NCI-H2196 (cell line): Measurements from ENCODE around the gene FURIN.
"Not testable (repeated sequence)": the region's sequence is repeated elsewhere in the genome, so short reads cannot be mapped to it uniquely, and the experiment has no call there.

Source experiments
- DNase-seq: peaks from one replicate; lab custom pipeline; 2025; ENCODE audit not compliant: unreplicated experiment; lab: John Stamatoyannopoulos, UW

FURIN gene

GRCh38 chr15:90914305-90915080, 46.1 kb downstream of the FURIN start:
- no peak for DNase-seq

GRCh38 chr15:90915216-90915807, 46.9 kb downstream of the FURIN start:
- DNase-seq: no peak

DNA sequence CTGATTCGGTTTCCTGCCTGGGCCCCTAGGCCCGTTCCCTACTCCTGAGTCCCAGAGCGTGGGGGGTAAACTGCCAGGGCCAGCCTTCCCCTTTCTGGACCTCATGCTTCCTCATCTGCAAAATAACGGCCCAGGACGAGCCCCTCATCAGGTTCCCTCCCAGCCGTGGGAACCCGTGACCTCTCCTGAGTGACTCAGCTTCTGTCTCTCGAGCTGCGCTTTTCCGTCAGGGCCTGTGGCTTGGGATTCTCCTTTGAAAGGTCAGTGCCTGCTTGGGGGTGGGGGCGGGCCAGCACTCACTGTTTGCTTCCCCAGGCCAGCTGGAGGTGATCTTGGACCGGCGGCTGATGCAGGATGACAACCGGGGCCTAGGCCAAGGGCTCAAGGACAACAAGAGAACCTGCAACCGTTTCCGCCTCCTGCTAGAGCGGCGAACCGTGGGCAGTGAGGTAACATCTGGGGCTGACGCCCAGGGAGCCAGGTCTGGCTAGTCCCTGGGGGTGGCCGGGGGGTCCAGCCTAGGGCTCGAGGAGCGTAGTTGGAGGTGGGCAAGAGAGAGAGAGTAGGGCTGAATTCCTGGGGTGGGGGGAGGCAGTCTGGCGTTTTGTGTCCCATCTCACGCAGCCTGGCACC, 47.5 kb downstream of the FURIN start:
- DNase-seq: no peak

DNA sequence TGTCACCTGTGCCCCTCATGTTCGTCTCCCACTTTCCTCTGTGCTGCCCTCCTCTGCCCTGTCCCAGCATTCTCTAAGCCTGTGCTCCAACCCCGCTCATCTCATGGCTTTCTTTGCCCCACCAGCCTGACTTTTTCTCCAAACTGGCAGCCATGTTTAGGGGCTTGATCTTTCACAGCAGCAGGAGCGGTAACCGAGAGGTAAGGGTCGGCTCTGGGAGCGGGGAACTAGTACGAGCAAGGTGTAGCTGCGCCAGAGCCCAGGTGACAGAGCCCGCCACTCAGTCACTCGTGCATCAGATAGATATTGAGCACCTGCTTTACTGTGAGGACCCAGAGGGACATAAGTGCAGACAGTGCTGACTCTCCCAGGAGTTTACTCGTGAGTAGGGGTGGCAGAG, 48.1 kb downstream of the FURIN start:
- no peak for DNase-seq

DNA sequence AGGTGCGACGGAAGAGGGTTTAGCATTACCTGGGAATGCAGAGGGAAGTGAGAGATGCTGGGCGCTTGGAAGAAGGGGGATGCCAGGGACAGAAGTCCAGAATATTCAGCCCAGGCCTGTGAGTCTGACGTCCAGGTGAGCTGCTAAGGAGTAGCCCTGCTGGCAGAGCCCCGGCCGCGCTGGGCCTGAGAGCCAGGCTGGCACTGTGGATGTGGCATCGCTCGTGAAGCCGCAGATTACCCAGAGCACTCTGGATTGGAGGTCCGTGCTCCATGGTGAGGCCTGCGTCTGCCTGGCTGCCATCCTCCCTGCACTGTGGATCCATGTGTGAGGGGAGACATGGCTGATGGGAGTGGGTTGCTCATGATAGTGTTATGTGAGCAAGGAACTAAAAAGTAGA, 49.2 kb downstream of the FURIN start:
- DNase-seq: no peak

DNA sequence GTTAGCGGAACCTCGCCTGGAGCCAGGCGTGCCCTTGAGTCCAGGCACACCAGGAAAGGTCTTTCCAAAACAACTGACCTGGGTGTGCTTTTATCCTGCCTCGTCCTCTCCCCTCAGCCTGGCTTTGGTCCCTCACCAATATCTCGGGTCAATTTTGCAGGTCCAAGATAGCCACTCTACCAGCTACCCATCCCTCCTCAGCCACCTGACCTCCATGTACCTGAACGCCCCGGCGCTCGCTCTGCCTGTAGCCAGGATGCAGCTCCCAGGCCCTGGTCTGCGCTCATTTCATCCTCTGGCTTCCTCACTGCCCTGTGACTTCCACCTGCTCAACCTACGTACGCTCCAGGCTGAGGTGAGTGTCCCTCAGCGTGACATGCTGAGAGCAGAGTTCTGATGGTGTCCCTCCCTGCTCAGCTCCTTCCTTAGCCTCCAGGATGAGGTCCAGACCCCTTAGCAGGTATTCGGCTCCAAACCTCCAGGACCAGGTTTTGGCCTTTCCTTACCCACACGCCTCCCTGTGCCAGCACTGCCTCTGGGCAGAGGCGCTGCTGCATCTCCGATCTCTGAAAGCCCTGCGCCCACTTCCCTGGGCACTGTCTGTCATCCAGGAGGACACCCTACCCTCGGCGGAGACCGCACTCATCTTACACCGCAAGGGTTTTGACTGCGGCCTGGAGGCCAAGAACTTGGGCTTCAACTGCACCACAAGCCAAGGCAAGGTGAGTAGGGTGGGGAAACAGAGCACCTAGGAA, 49.8 kb downstream of the FURIN start:
- no peak for DNase-seq

GRCh38 chr15:90918835-90919234, 50.4 kb downstream of the FURIN start:
- DNase-seq: no peak

DNA sequence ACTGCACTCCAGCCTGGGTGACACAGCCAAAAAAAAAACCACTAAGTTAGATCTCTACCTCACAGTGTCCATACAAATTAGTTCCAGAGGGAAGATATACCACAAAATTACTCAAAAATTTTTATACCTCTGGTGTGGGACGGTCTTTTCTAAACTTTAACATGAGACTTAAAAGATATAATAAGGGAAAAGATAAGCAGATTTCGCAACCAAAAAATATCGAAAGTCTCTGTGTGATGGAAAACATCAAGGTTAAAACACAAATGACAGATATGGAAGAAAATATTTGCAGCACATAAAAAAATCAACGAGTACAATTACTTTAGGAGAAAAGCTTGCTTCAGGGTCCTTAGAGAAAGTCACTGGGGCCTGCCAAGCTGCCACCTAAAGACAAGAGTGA, 53.5 kb downstream of the FURIN start:
- DNase-seq: no peak

GRCh38 chr15:90922712-90923322, 54.4 kb downstream of the FURIN start:
- DNase-seq: not testable (repeated sequence)

GRCh38 chr15:90924375-90924774, 56.0 kb downstream of the FURIN start:
- DNase-seq: no peak

DNA sequence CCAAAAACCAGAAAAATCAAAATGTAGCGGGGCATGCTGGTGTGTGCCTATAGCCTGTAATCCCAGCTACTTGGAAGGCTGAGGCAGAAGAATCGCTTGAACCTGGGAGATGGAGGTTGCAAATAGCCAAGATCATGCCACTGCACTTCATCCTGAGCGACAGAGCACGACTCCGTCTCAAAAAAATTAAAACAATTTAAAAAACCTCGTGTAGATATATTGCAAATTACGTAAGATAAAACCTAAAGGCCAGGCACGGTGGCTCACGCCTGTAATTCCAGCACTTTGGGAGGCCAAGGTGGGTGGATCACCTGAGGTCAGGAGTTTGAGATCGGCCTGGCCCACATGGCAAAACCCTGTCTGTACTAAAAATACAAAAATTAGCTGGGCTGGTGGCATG, 58.4 kb downstream of the FURIN start:
- not testable (repeated sequence) for DNase-seq

GRCh38 chr15:90928106-90928505, 59.7 kb downstream of the FURIN start:
- not testable (repeated sequence) for DNase-seq

DNA sequence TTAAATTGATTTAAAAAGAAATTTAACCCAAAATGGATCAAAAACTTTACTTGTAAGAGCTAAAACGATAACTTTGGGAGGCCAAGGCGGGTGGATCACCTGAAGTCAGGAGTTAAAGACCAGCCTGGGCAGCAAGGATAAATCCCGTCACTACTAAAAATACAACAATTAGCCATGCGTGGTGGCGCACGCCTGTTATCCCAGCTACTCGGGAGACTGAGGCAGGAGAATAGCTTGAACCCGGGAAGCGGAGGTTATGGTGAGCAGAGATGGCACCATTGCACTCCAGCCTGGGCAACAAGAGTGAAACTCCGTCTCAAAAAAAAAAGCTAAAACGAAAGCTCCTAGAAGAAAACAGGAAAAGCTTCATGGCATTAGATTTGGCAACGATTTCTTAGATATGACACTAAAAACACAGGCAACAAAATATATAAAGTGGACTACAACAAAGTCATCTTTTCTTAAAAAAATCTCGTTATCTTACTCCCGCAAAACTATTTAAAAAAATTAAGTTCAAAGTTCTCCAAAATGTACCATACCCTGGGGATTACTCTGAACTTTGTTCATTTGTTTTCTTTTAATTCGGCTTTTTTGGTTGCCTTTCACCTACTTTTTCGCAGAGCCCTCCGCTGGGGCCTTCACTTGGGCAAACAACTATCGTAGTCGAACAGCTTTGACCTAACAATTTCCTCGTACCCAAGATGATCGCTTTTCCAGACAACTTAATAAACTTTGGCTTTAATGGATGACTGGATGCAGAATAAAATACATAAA, 61.0 kb downstream of the FURIN start:
- no peak for DNase-seq

- DNase-seq: no peak
Measured at GRCh38 chr15:90930861-90931574, 62.6 kb downstream of the FURIN start.

DNA sequence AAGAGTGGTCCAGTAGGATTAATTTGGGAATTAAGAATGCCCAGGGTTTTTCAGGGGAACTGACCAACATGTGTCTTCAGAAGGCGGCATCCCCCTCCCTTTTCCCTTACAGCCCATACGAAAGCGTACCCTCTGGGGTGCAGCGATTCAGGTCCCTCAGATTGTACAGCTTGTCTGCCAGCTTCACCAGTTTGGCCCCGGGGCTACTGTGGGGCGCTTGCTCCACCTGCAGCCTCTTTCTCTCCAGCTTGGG, 63.1 kb downstream of the FURIN start:
- no peak for DNase-seq

- peak; percentile 76 for DNase-seq
Measured at GRCh38 chr15:90931828-90932659, 63.7 kb downstream of the FURIN start, which contains the start of gene HDDC3. Gene HDDC3, minus strand, starts transcription at chr15:90932549. Its CDS starts 9 bp downstream, at chr15:90932540.

GRCh38 chr15:90932660-90932991, 64.2 kb downstream of the FURIN start:
- DNase-seq: no peak
